Fibroblast of mammary gland (primary cell): ENCODE results near the gene MARCHF3.

Source experiments
- DNase-seq: peaks from one replicate; pipeline ENCODE4 v3.0.0-alpha.2; 2010; ENCODE audit warnings: low read depth
- H3K4me3 ChIP-seq: 2 replicates; pipeline ENCODE4 v1.5.1; 2011; ENCODE audit warnings: low read depth, mild to moderate bottlenecking, low read length, moderate library complexity; ENCODE audit not compliant: control insufficient read depth
- CTCF ChIP-seq: conservative IDR thresholded peaks from 2 replicates; pipeline ENCODE4 v1.5.1; 2011; ENCODE audit warnings: low read depth, low read length, inconsistent platforms; ENCODE audit not compliant: control insufficient read depth, insufficient read depth

The MARCHF3 gene

GRCh38 chr5:126837242-126837641 is 193.1 kb downstream of the MARCHF3 start:
- no peak overlapping the region for H3K4me3 ChIP-seq
- no peak for DNase-seq
- no peak for TF ChIP-seq CTCF

- H3K4me3 ChIP-seq: no peak overlapping the region
- no peak for DNase-seq
- TF ChIP-seq CTCF: no peak
Measured at GRCh38 chr5:126836778-126837177, 193.6 kb downstream of the MARCHF3 start.

- no peak for TF ChIP-seq CTCF
- H3K4me3 ChIP-seq: no peak overlapping the region
- DNase-seq: no peak
Measured at GRCh38 chr5:126831156-126831555, 199.2 kb downstream of the MARCHF3 start.

- no peak overlapping the region for H3K4me3 ChIP-seq
- TF ChIP-seq CTCF: no peak
- no peak for DNase-seq
Measured at GRCh38 chr5:126830061-126830460, 200.3 kb downstream of the MARCHF3 start.

DNA sequence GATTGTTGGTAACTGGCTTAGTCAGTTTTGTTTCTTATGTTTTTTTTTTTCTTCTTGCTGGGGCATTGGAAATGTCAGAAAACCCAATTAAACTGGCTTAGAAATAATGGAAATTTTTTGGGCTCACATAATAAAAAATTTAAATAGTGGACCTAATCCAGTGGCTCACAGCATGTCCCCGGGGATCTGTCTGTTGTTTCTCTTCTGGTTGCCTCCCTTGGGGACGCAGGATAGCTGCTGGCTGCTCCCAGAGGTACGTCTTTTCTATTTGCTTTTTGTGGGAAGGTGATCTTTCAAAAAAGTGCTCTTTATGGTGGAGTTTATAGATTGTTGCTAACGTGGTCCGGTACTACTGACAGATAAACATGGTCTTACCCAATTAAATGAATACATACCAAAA is 201.3 kb downstream of the MARCHF3 start:
- H3K4me3 ChIP-seq: no peak overlapping the region
- no peak for TF ChIP-seq CTCF
- DNase-seq: no peak

DNA sequence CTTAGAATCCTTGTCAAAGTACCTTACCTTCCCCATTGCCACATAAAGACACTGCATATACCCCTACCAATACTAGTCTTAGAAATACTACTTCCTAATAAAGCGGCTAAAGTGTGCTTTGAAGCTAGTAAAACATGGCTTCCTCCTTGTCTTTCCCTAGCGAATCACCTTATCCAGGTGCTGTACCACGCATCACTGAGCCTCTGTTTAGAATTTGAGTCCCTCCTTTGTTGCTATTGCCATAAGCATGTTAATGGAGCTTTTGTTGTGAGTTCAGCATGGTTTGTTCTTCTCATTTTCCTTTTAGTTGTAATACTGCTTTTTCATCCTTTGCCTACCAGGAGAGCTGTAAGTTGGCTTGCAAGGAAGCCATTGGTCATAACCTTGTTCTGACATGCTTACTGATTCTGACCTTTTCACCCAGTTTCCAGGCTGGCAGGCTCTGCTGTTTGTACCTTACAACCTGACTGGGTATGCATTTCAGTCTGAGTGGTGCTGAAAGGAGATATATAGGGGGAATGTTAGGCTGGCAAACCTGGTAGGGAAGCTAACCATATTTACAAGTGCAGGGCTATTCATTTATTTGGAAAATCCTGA is 203.6 kb downstream of the MARCHF3 start:
- no peak for TF ChIP-seq CTCF
- no peak overlapping the region for H3K4me3 ChIP-seq
- no peak for DNase-seq

- H3K4me3 ChIP-seq: no peak overlapping the region
- DNase-seq: no peak
- no peak for TF ChIP-seq CTCF
Measured at GRCh38 chr5:126819253-126819652, 211.1 kb downstream of the MARCHF3 start.
